GM12878 (cell line): ENCODE measurements around the gene RASD1. TPM values are rescaled to one million over a fixed set of nuclear protein-coding genes. Genes with fewer than 3 reads are reported as not detected.

Experiments
- ATAC-seq: fragments of 200-7000 bp; cut with Tn5 transposase; 3 replicates; pipeline ENCODE4 v1.9.1; 2020; ENCODE audit warnings: mild to moderate bottlenecking, moderate library complexity
- BruUV-seq: library from RNA; stranded (reverse); fragments of 400-500 nt; replicated peaks from 2 replicates; lab custom pipeline; 2021; lab: Mats Ljungman, UMichigan
- CTCF ChIA-PET: fragments of 300-600 bp; sonication (Branson Sonifier 250); formaldehyde crosslinking; extraction: SDS; loops from one replicate; lab custom pipeline; 2021; ENCODE audit warnings: inconsistent platforms; lab: Yijun Ruan, JAX
- POLR2A ChIA-PET: fragments of 350-600 bp; formaldehyde crosslinking; extraction: SDS; loops from one replicate; lab custom pipeline; 2021; ENCODE audit warnings: inconsistent platforms; lab: Charles Lee
- RAD21 ChIA-PET: fragments of 300-600 bp; sonication (Branson Sonifier 250); formaldehyde crosslinking; loops from one replicate; lab custom pipeline; 2023; ENCODE audit warnings: antibody characterized with exemption; ENCODE audit not compliant: unreplicated experiment; lab: Charles Lee
- SMC1A ChIA-PET: fragments of 300-600 bp; sonication (Branson Sonifier 250); formaldehyde crosslinking; loops from one replicate; lab custom pipeline; 2023; ENCODE audit not compliant: unreplicated experiment, uncharacterized antibody; lab: Charles Lee
- DNase-seq: peaks from one replicate; pipeline ENCODE4 v3.0.0-alpha.2; 2011; ENCODE audit warnings: low read depth, low spot score
- FAIRE-seq: peaks from 3 replicates; lab custom pipeline; 2011; peaks lifted over from hg19 to GRCh38; lab: Jason Lieb, UNC
- H2AFZ ChIP-seq: 2 replicates; pipeline ENCODE4 v1.6.0; 2011; ENCODE audit warnings: low read depth, low read length, control low read depth; ENCODE audit not compliant: control insufficient read depth
- H3K27ac ChIP-seq: 2 replicates; pipeline ENCODE4 v1.5.1; 2011; ENCODE audit warnings: control low read depth; ENCODE audit not compliant: control insufficient read depth, insufficient read depth
- H3K27me3 ChIP-seq, 2 experiments: replicated peaks in 1 of 2; 2 replicates each; pipeline versions ENCODE4 v1.6.0 to v1.6.1; 2011; ENCODE audit warnings: low read length in 1 of 2; ENCODE audit not compliant: control insufficient read depth in 2 of 2, insufficient read depth in 2 of 2
- H3K36me3 ChIP-seq, 2 experiments: 2 replicates each; pipeline ENCODE4 v1.5.1; 2011; ENCODE audit warnings: low read length in 1 of 2; ENCODE audit not compliant: control insufficient read depth in 2 of 2, insufficient read depth in 2 of 2
- H3K4me1 ChIP-seq: 2 replicates; pipeline ENCODE4 v1.6.1; 2011; ENCODE audit warnings: mild to moderate bottlenecking, low read length, moderate library complexity, mixed read lengths; ENCODE audit not compliant: control insufficient read depth, insufficient read depth
- H3K4me2 ChIP-seq: 2 replicates; pipeline ENCODE4 v1.6.0; 2011; ENCODE audit warnings: control low read depth; ENCODE audit not compliant: control insufficient read depth, insufficient read depth
- H3K4me3 ChIP-seq: fragments of 200-600 bp; sonication (generic); 2 replicates; pipeline ENCODE4 v1.5.1; 2016
- H3K79me2 ChIP-seq: 2 replicates; pipeline ENCODE4 v1.6.0; 2011; ENCODE audit warnings: low read length; ENCODE audit not compliant: control insufficient read depth, insufficient read depth
- H3K9ac ChIP-seq: 2 replicates; pipeline ENCODE4 v1.8.0; 2011; ENCODE audit warnings: low read length, control low read depth, mixed read lengths; ENCODE audit not compliant: control insufficient read depth, insufficient read depth
- H3K9me3 ChIP-seq: replicated peaks from 3 replicates; pipeline ENCODE4 v1.5.1; 2011; ENCODE audit warnings: mild to moderate bottlenecking, low read length; ENCODE audit not compliant: control insufficient read depth, insufficient read depth
- H4K20me1 ChIP-seq: 2 replicates; pipeline ENCODE4 v1.6.0; 2011; ENCODE audit not compliant: control insufficient read depth, insufficient read depth
- BCL11A ChIP-seq: IDR thresholded peaks from 2 replicates; pipeline ENCODE4 v1.6.1; 2011; ENCODE audit warnings: low read depth, low read length
- CUX1 ChIP-seq: IDR thresholded peaks from 2 replicates; pipeline ENCODE4 v1.6.1; 2012; ENCODE audit warnings: improper control_type of control experiment, low read depth, low read length; ENCODE audit not compliant: insufficient replicate concordance
- ESRRA ChIP-seq: IDR thresholded peaks from 2 replicates; pipeline ENCODE4 v1.6.1; 2012; ENCODE audit warnings: mild to moderate bottlenecking, low read length, improper control_type of control experiment
- PML ChIP-seq: IDR thresholded peaks from 2 replicates; pipeline ENCODE4 v1.6.1; 2012; ENCODE audit warnings: low read length, inconsistent platforms
- POU2F2 ChIP-seq: IDR thresholded peaks from 3 replicates; pipeline ENCODE4 v1.6.1; 2011; ENCODE audit warnings: low read depth, mild to moderate bottlenecking, low read length, borderline replicate concordance
- SUPT20H ChIP-seq: IDR thresholded peaks from 2 replicates; pipeline ENCODE4 v1.6.1; 2011; ENCODE audit warnings: low read depth, mild to moderate bottlenecking, low read length, moderate library complexity, borderline replicate concordance; ENCODE audit not compliant: control insufficient read depth
- USF2 ChIP-seq: IDR thresholded peaks from 2 replicates; pipeline ENCODE4 v1.6.1; 2011; ENCODE audit warnings: low read depth, low read length, improper control_type of control experiment, borderline replicate concordance
- WGBS: methylation state at CpG from one replicate; pipeline ENCODE4 v1.1.6; 2016; ENCODE audit warnings: low lambda C conversion rate; ENCODE audit not compliant: insufficient replicate concordance, insufficient coverage; ENCODE audit errors: missing lambda C conversion rate; 5-methylcytosine and 5-hydroxymethylcytosine counted together
- in situ Hi-C: fragments of 300-500 bp; cut with MboI; formaldehyde crosslinking; loops from 9 replicates; pipeline ENCODE4 v1.14.3; 2018; ENCODE audit warnings: mixed read lengths
- intact Hi-C: fragments of 100-400 bp; cut with micrococcal nuclease; formaldehyde crosslinking; loops from one replicate; pipeline ENCODE4 v1.14.2; 2022; ENCODE audit not compliant: unreplicated experiment
- polyA plus RNA-seq, 11 experiments: library from polyadenylated mRNA; depleted of rRNA in 4 of 11; unstranded in 6 of 11; stranded (reverse) in 5 of 11; fragments of >200 nt; fragmentation: Nextera tagmentation in 4 of 11; fragmentation: Illumina TruSeq in 1 of 11; extraction: Ambion mirVana in 4 of 11; extraction: Trizol in 1 of 11; gene quantifications; 1 replicate in 1 of 11; 2 replicates in 10 of 11; pipeline versions ENCODE4 v1.2.1 to v1.2.3, GENCODE V29; 2011 to 2016; ENCODE audit warnings: inconsistent platforms in 2 of 11, missing spikeins in 2 of 11, low read depth in 1 of 11
- total RNA-seq, 4 experiments: library from RNA; depleted of rRNA in 3 of 4; stranded (reverse); fragments of >200 nt in 3 of 4; fragmentation: Illumina TruSeq in 1 of 4; extraction: Trizol in 1 of 4; gene quantifications; 2 replicates each; pipeline versions ENCODE4 v1.2.1 to v1.2.3, GENCODE V29; 2013 to 2021

RASD1 gene
- total and polyA plus RNA-seq, 10 of the 15 experiments (the other 5 are each of a cell fraction or from before 2014, with no cell fraction given): 0.14 to 0.33 TPM; not detected in 8

GRCh38 chr17:17545031-17545820 is 49.0 kb upstream of the RASD1 start:
- no peak for FAIRE-seq
- RAD21 ChIA-PET: no interaction called here
- CTCF ChIA-PET: interaction anchor here (0.6 kb wide), 1 partner anchor 203 kb away, joined by 3 read pairs; no protein-coding TSS in a partner anchor

More at GRCh38 chr17:17545031-17545820, 49.0 kb upstream of the RASD1 start:
- H3K9ac ChIP-seq: no peak overlapping the region
- no peak overlapping the region for H3K4me2 ChIP-seq
- no peak overlapping the region for H3K4me3 ChIP-seq
- 85% methylated on average over 20 of the region's 20 CpGs for WGBS
- H2AFZ ChIP-seq: no peak overlapping the region
- SMC1A ChIA-PET: no interaction called here
- no peaks in the 10 kb centered on the region for H3K27me3 ChIP-seq
- H3K9me3 ChIP-seq: no peaks in the 10 kb centered on the region
- ATAC-seq: no peak
- H3K79me2 ChIP-seq: no peaks in the 10 kb centered on the region
- no peak for TF ChIP-seq CUX1
- TF ChIP-seq ESRRA: no peak
- TF ChIP-seq BCL11A: no peak
- no peak for TF ChIP-seq SUPT20H
- TF ChIP-seq PML: no peak
- TF ChIP-seq USF2: no peak
- TF ChIP-seq POU2F2: no peak
- no peak overlapping the region for H3K27ac ChIP-seq
- no peaks in the 10 kb centered on the region for H3K4me1 ChIP-seq
- no peak for DNase-seq
- BruUV-seq: no TSS peak
- POLR2A ChIA-PET: no interaction called here
- intact Hi-C loops (no loop called here), in situ Hi-C loops (no loop called here)
- no peaks in the 10 kb centered on the region for H4K20me1 ChIP-seq
- H3K36me3 ChIP-seq: no peaks in the 10 kb centered on the region
